Natural killer cell (primary cell): ENCODE data around the gene PEBP1. TPM values are rescaled to one million over a fixed set of nuclear protein-coding genes. Genes with fewer than 3 reads are reported as not detected.

ENCODE experiments used
- ATAC-seq, 3 donors: fragments of 150-1000 bp in 2 of 3; fragments of 200-7000 bp in 1 of 3; cut with Tn5 transposase; 1 replicate in 1 of 3; 2 replicates in 2 of 3; pipeline ENCODE4 v1.10.0; 2021; ENCODE audit warnings: mild to moderate bottlenecking in 2 of 3, moderate library complexity in 2 of 3
- DNase-seq, 2 donors: peaks; one replicate each; pipeline versions ENCODE4 v3.0.0 to v3.0.0-alpha.2; 2013 to 2021; ENCODE audit warnings: mixed read lengths in 1 of 2
- H3K27ac ChIP-seq: one replicate; pipeline ENCODE4 v1.5.1; 2013; ENCODE audit warnings: mild to moderate bottlenecking, low read length
- H3K27me3 ChIP-seq: one replicate; pipeline ENCODE4 v1.6.1; 2013; ENCODE audit warnings: low read length; ENCODE audit not compliant: control insufficient read depth, insufficient read depth
- H3K36me3 ChIP-seq: one replicate; pipeline ENCODE4 v1.6.1; 2013; ENCODE audit warnings: low read length; ENCODE audit not compliant: control insufficient read depth, insufficient read depth
- H3K4me1 ChIP-seq: one replicate; pipeline ENCODE4 v1.6.1; 2013; ENCODE audit warnings: low read length; ENCODE audit not compliant: control insufficient read depth, insufficient read depth
- H3K4me3 ChIP-seq: one replicate; pipeline ENCODE4 v1.5.1; 2013; ENCODE audit warnings: low read length
- H3K9me3 ChIP-seq: one replicate; pipeline ENCODE4 v1.6.1; 2013; ENCODE audit warnings: low read length; ENCODE audit not compliant: control insufficient read depth, insufficient read depth
- H3K27ac Mint-ChIP-seq, 2 donors: one replicate each; pipeline ENCODE4 v1.8.0; 2022; ENCODE audit warnings: mild to moderate bottlenecking in 2 of 2, mixed read lengths in 2 of 2, moderate library complexity in 1 of 2
- H3K27me3 Mint-ChIP-seq, 2 donors: one replicate each; pipeline ENCODE4 v1.8.0; 2022; ENCODE audit warnings: low read depth in 2 of 2, mixed read lengths in 2 of 2
- H3K36me3 Mint-ChIP-seq: one replicate; pipeline ENCODE4 v1.8.0; 2022; ENCODE audit warnings: mixed read lengths
- H3K4me1 Mint-ChIP-seq, 2 donors: one replicate each; pipeline ENCODE4 v1.8.0; 2022; ENCODE audit warnings: mixed read lengths in 2 of 2
- H3K4me3 Mint-ChIP-seq: one replicate; pipeline ENCODE4 v1.8.0; 2022; ENCODE audit warnings: mild to moderate bottlenecking, moderate library complexity, mixed read lengths
- H3K9me3 Mint-ChIP-seq, 2 donors: one replicate each; pipeline ENCODE4 v1.8.0; 2022; ENCODE audit warnings: mixed read lengths in 2 of 2
- CTCF ChIP-seq: fragments of 200-600 bp; IDR thresholded peaks from one replicate; pipeline ENCODE4 v1.8.0; 2022; ENCODE audit warnings: antibody characterized with exemption
- WGBS: methylation state at CpG from one replicate; pipeline ENCODE4 v1.1.7; 2013; ENCODE audit warnings: missing lambda C conversion rate; ENCODE audit not compliant: insufficient coverage; 5-methylcytosine and 5-hydroxymethylcytosine counted together
- intact Hi-C: fragments of 100-400 bp; cut with micrococcal nuclease; formaldehyde crosslinking; loops from one replicate; pipeline ENCODE4 v1.14.2; 2022
- total RNA-seq, 4 donors: library from RNA; stranded (reverse); fragments of 120-200 nt in 1 of 4; gene quantifications; one replicate each; pipeline versions ENCODE4 v1.2.3 to v1.2.4, GENCODE V29; 2013 to 2022

The PEBP1 gene
- total RNA-seq, 3 donors from 2014 or later (not counting 1 experiment from before 2014, with no cell fraction given) = 38.0 to 54.0 (median 41.4) TPM

- intact Hi-C loops = no loop called here
- Histone ChIP-seq H3K4me1 (no peaks in the 10 kb centered on the region), H3K27me3 (no peaks in the 10 kb centered on the region), H3K4me3 (no peak overlapping the region), H3K27ac (no peak overlapping the region), H3K9me3 (no peaks in the 10 kb centered on the region), H3K36me3 (peaks cover 27% of the 10 kb centered on the region)
- ATAC-seq (no peak), DNase-seq (no peak)
- Mint-ChIP-seq H3K27me3 (no peaks in the 10 kb centered on the region), H3K4me1 (no peaks in the 10 kb centered on the region), H3K4me3 (no peak overlapping the region), H3K27ac (peak overlapping the region in 1 of 2 donors; percentile 54), H3K36me3 (peaks cover 7% of the 10 kb centered on the region), H3K9me3 (no peaks in the 10 kb centered on the region)
- no peak for TF ChIP-seq CTCF
- 80% methylated on average over 7 of the region's 7 CpGs for WGBS
Observed at GRCh38 chr12:118145113-118145797, 9.3 kb downstream of the PEBP1 start.

GRCh38 chr12:118145798-118146156 lies 9.9 kb downstream of the PEBP1 start:
- intact Hi-C loops = no loop called here
- Mint-ChIP-seq H3K9me3 (no peaks in the 10 kb centered on the region), H3K4me1 (no peaks in the 10 kb centered on the region), H3K27ac (peak overlapping the region in 1 of 2 donors; percentile 54), H3K27me3 (no peaks in the 10 kb centered on the region), H3K36me3 (peaks cover 12% of the 10 kb centered on the region), H3K4me3 (no peak overlapping the region)
- Histone ChIP-seq H3K27ac (no peak overlapping the region), H3K36me3 (peaks cover 30% of the 10 kb centered on the region), H3K4me3 (no peak overlapping the region), H3K9me3 (no peaks in the 10 kb centered on the region), H3K4me1 (no peaks in the 10 kb centered on the region), H3K27me3 (no peaks in the 10 kb centered on the region)
- TF ChIP-seq CTCF = no peak
- ATAC-seq = no peak
- DNase-seq = no peak
- 95% methylated on average over 9 of the region's 9 CpGs for WGBS

- H3K4me3 Mint-ChIP-seq = no peak overlapping the region
- no peaks in the 10 kb centered on the region for H3K4me1 ChIP-seq
- no peaks in the 10 kb centered on the region for H3K27me3 Mint-ChIP-seq
- H3K36me3 ChIP-seq = peaks cover 34% of the 10 kb centered on the region
- H3K9me3 ChIP-seq = no peaks in the 10 kb centered on the region
- DNase-seq (no peak), ATAC-seq (no peak)
- TF ChIP-seq CTCF = no peak
- intact Hi-C loops = no loop called here
- no peaks in the 10 kb centered on the region for H3K9me3 Mint-ChIP-seq
- 95% methylated on average over 5 of the region's 5 CpGs for WGBS
- peak overlapping the region in 1 of 2 donors; percentile 54 for H3K27ac Mint-ChIP-seq
- no peaks in the 10 kb centered on the region for H3K4me1 Mint-ChIP-seq
- no peak overlapping the region for H3K27ac ChIP-seq
- peaks cover 18% of the 10 kb centered on the region for H3K36me3 Mint-ChIP-seq
- no peaks in the 10 kb centered on the region for H3K27me3 ChIP-seq
- H3K4me3 ChIP-seq = no peak overlapping the region
Observed at GRCh38 chr12:118148287-118148686, 12.4 kb downstream of the PEBP1 start.

GRCh38 chr12:118150625-118151024 lies 14.7 kb downstream of the PEBP1 start:
- ATAC-seq = no peak
- no peaks in the 10 kb centered on the region for H3K4me1 Mint-ChIP-seq
- H3K27me3 ChIP-seq = no peaks in the 10 kb centered on the region
- 70% methylated on average over 7 of the region's 7 CpGs for WGBS
- H3K36me3 Mint-ChIP-seq = peaks cover 18% of the 10 kb centered on the region
- H3K36me3 ChIP-seq = peaks cover 31% of the 10 kb centered on the region
- H3K9me3 Mint-ChIP-seq = no peaks in the 10 kb centered on the region
- H3K9me3 ChIP-seq = no peaks in the 10 kb centered on the region
- H3K4me1 ChIP-seq = no peaks in the 10 kb centered on the region
- H3K4me3 Mint-ChIP-seq = no peak overlapping the region
- no peak overlapping the region for H3K4me3 ChIP-seq
- intact Hi-C loops = no loop called here
- H3K27ac Mint-ChIP-seq = peak overlapping the region; percentile 60
- DNase-seq = no peak
- no peak for TF ChIP-seq CTCF
- H3K27ac ChIP-seq = no peak overlapping the region
- no peaks in the 10 kb centered on the region for H3K27me3 Mint-ChIP-seq
